Occipital lobe (tissue), 2 donors: Measurements from ENCODE around the gene C3. TPM values are rescaled to one million over a fixed set of nuclear protein-coding genes. Genes with fewer than 3 reads are reported as not detected.
A peak's percentile ranks its signal among the peaks of the same experiment; 100 is the strongest.

Experiments
- DNase-seq: peaks from one replicate; lab custom pipeline; 2025; lab: John Stamatoyannopoulos, UW
- total RNA-seq: library from RNA; depleted of rRNA; stranded (reverse); fragments of >200 nt; gene quantifications from one replicate; pipeline ENCODE4 v1.2.3, GENCODE V29; 2014

C3 gene
- total RNA-seq, 1 donor from 2014 or later, result 12.3 TPM

GRCh38 chr19:6745965-6746364, 25.5 kb upstream of the C3 start:
- DNase-seq, result no peak

DNA sequence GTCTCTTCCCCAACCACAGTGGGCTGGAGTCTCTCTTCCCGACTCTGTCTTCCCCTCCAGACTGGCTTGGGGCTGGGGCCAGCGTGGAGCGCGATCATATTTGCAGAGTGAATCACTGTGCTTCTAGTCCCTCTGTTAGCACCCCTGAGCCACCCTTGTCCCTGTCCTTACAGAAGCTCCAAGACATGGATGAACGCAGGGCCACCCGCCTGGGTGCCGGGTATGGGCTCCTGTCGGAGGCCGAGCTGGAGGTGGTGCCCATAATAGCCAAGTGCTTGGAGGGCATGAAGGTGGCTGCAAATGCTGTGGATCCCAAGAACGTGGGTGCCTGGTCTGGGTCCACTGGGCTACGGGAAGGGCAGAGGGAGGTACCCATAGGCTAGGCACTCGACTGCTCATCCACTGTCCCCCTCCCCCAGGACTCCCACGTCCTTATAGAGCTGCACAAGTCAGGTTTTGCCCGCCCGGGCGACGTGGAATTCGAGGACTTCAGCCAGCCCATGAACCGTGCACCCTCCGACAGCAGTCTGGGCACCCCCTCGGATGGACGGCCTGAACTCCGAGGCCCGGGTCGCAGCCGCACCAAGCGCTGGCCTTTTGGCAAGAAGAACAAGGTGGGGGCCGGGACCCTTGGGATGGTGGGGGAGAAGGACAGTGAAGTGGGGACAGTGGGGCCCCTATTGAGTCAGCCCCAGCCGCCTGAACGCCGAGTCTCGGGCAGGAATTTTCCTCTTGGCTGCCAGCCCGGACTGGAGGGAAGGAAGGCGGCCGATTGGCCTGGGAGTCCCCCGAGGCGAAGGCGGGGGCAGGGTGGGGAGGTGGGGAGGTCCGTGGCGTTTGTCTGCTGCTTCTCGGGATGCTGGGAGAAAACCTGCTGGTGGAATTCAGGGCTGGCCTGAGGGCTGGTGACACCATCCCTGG, 24.2 kb upstream of the C3 start:
- DNase-seq, result peak; percentile 47

GRCh38 chr19:6743714-6744380, 23.4 kb upstream of the C3 start:
- no peak for DNase-seq

DNA sequence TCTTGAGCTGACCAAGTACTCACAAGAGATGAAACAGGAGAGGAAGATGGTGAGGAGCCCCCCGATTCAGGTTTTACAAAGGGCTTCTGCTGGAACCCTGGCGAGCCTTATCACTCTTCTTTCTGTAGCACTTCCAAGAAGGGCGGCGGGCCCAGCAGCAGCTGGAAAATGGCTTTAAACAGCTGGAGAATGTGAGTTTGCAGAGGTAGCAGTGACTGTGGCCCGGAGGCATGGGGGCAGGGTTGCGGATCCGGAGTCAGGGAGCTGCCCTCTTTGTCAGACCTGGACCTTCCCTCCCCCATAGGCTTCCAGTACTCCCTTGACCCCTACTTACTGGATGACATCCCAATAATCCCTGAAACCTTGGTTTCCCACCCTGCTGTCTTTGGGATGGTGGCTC, 22.6 kb upstream of the C3 start:
- no peak for DNase-seq

GRCh38 chr19:6740589-6741343, 20.3 kb upstream of the C3 start:
- no peak for DNase-seq

- DNase-seq, result no peak
These were observed 19.6 kb upstream of the C3 start for GRCh38 chr19:6739883-6740588.

DNA sequence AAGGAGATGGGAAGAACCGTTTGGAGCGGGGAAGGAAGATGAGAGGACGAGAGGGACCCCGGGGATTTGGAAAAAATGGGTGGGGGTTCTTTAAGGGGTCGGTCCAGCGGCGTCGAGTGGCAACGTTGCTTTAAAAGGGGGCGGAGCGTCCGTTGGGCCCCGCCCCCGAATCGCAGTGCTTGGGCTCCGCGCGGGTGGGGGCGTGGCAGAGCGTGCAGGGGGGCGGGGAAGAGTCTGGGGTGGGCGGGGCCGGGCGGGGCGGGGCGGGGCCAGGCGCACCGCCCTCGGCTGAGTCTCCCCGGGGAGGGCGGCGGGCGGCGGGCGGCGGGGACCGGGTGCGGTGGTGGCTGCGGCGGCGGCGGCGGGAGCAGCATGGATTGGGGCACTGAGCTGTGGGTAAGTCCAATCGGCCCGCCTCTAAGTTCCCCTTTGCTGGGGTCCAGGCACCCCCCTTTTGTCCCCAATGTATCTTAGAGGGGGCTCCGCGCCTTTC, 19.0 kb upstream of the C3 start, which contains the start of gene TRIP10:
Gene TRIP10, plus strand, starts transcription at position 291 of the 493 bp plus-strand sequence. Its CDS starts 82 bp downstream, at position 373.
- DNase-seq, result peak; percentile 54

DNA sequence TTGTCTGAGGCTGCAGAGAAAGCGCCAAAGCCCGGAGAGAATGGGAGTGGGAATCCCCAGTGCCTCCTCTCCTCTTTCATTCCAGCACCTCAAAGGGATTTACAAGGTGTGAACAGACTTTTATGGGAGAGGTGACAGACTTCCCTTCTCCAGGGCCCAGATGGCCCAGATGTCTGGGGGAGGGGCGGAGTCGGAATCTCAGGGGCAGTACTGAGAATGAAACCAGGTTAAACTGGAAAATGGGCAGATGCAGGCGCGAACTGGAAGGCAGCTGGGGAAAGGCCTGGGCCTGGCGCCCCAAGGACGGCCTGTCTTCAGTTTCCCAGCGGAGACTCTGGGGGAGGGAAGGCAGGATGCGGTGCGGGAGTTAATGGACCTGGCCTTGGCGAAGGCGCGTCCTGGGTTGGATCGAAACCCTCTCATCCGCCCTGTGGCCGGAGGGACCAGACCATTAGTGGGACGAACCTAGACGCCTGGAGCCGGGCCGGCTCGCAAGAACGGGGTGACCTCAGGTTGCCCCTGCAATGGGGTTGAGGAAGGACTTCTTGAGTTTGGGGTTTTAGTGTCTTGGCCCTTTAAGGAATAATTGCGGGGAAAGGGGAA, 18.4 kb upstream of the C3 start:
- no peak for DNase-seq

- peak; percentile 43 for DNase-seq
These were observed 17.7 kb upstream of the C3 start for GRCh38 chr19:6737873-6738786.

DNA sequence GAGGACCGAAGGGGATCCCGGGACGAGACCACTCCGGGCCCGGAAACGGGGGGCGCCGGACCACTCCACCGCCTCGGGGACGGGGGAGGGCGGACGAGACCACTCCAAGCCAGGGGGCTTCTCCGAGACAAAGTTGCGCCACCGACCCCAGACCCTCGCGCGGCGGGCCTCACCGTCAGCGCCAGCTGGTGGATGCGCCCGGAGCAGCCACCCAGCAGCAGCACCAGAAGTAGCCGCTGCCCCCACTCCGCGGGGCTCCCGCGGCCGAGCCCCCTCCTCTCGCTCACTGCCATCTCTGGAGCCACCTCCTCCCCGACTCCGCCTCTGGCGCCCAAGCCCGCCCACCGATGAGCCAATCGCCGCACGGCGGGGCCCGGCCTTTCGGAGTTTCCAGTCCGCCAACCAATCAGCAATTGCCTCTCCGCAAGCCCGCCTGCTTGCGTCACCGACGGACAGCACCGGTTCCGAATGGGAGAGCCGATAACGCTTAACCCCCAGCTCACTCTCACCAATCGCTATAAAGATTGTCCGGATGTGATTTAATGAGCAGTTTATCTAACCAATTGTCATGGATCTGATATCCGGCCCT, 16.9 kb upstream of the C3 start, which contains the start of gene GPR108:
Gene GPR108, minus strand, starts transcription at position 297 of the 589 bp plus-strand sequence. Its CDS starts 4 bp downstream, at position 293.
- DNase-seq, result peak; percentile 99

DNA sequence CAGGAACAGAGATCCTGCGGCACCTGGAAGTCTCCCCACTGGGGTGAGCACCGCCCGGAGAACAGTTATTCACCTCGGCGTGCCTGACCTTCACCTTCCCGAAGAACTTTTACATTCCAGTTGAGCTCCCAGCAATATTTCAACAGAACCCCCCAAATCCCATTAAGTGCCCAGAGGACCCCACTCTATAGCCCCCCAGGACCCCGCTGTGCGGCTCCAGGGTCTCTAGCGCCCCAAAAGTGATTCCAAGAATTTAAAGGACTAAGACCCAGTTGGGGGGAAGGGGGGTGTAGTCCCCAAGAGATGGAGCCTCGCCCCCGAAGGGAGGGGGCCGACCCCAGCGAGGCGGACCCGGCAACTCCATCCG, 16.4 kb upstream of the C3 start:
- no peak for DNase-seq

DNA sequence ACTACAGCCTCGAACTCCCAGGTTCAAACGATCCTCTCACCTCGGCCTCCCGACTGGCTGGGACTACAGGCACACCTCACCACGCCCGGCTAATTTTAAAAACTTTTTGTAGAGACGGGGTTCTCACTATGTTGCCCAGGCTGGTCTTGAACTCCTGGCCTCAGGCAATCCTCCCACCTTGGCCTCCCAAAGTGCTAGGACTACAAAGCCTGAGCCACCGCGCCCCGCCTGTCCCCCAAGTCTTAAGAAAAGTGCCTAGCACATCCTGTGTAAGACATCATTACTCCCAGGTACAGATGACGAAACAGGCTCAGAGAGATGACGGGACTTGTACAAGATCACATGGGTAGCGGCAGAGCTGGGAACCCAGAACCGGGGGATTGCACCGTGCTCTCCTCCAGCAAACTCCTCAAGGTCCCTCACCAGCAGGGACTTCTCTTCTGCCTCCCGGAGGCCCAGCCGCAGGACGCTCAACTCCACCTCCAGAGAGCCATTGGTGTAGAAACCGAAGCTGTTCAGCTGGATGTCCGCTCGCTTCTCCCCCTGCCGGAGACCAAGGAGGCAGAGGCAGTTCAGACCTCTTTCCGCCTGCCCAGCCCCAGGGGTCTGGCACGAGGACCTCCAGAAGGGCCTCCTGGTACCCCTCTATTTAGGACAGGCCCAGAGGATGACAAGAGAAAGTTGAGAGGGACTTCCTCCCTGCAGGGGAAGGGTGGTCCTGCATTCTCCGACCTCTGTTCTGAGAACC, 15.9 kb upstream of the C3 start:
- DNase-seq, result peak; percentile 43

- DNase-seq, result no peak
These were observed 14.9 kb upstream of the C3 start for GRCh38 chr19:6735181-6735911.

- DNase-seq, result no peak
These were observed 13.7 kb upstream of the C3 start for GRCh38 chr19:6734096-6734696.

GRCh38 chr19:6733338-6734095, 13.1 kb upstream of the C3 start:
- DNase-seq, result no peak

DNA sequence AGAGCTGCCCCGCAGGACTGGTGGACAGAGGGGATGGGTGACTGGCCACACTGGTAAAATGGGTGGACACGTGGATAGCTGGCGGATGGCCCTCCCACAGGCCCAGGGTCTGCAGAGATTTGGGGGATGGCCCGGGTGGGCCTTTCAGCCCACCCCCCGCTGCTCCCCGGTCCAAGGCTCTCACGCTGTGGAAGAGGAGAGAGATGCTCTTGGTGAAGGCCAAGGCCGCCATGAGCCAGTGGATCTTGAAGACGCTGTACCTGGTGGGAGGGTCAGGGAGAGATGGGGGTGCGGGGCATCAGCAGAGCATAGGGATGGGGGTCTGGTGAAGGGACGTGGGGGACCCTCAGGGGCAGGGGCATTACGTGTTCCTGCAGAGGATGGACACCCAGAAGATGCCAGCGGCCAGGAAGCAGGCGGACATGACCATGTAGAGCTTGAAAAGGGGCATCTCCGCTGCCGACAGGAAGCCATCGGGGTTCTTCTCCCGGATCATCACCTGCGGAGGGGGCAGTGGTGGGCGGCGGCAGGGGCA, 12.4 kb upstream of the C3 start:
- no peak for DNase-seq
